Esophagus squamous epithelium (tissue), 5 donors: ENCODE data around the gene TMOD2. TPM values are rescaled to one million over a fixed set of nuclear protein-coding genes. Genes with fewer than 3 reads are reported as not detected.
A peak's percentile ranks its signal among the peaks of the same experiment; 100 is the strongest.

ENCODE experiments used
- DNase-seq: peaks from one replicate; lab custom pipeline; 2025; lab: John Stamatoyannopoulos, UW
- H3K27ac ChIP-seq, 4 donors: fragments of 200-600 bp; sonication (generic); one replicate each; pipeline ENCODE4 v1.5.1; 2016 to 2019; ENCODE audit warnings: mild to moderate bottlenecking in 1 of 4
- H3K27me3 ChIP-seq, 4 donors: fragments of 200-600 bp; sonication (generic); 1 replicate in 3 of 4; 2 replicates in 1 of 4; pipeline versions ENCODE4 v1.5.1 to v1.6.0; 2017 to 2021; ENCODE audit warnings: antibody characterized with exemption in 1 of 4
- H3K36me3 ChIP-seq, 3 donors: fragments of 200-600 bp; sonication (generic); one replicate each; pipeline ENCODE4 v1.5.1; 2016 to 2019
- H3K4me1 ChIP-seq, 3 donors: fragments of 200-600 bp; sonication (generic); one replicate each; pipeline ENCODE4 v1.5.1; 2017 to 2019
- H3K4me3 ChIP-seq, 4 donors: fragments of 200-600 bp; sonication (generic); 1 replicate in 3 of 4; 2 replicates in 1 of 4; pipeline ENCODE4 v1.5.1; 2016 to 2019; ENCODE audit warnings: mild to moderate bottlenecking in 2 of 4, moderate library complexity in 1 of 4
- H3K9me3 ChIP-seq, 3 donors: fragments of 200-600 bp; sonication (generic); one replicate each; pipeline ENCODE4 v1.5.1; 2016 to 2019
- CTCF ChIP-seq, 6 experiments: fragments of 450-650 bp in 4 of 6; fragments of 200-600 bp in 2 of 6; sonication (generic) in 2 of 6; IDR thresholded peaks; one replicate each; pipeline ENCODE4 v1.5.1; 2016 to 2019; ENCODE audit warnings: antibody characterized with exemption in 6 of 6, mild to moderate bottlenecking in 4 of 6, moderate library complexity in 4 of 6
- POLR2A ChIP-seq, 4 donors: fragments of 450-650 bp; IDR thresholded peaks; one replicate each; pipeline ENCODE4 v1.6.1; 2017; ENCODE audit warnings: antibody characterized with exemption in 4 of 4, mild to moderate bottlenecking in 4 of 4, moderate library complexity in 3 of 4
- WGBS, 2 donors: methylation state at CpG; one replicate each; pipeline ENCODE4 v1.1.5; 2018; 5-methylcytosine and 5-hydroxymethylcytosine counted together
- intact Hi-C: fragments of 100-400 bp; cut with DNase I; formaldehyde crosslinking; loops from one replicate; pipeline ENCODE4 v1.15.0; 2022
- total RNA-seq, 4 donors: library from RNA; depleted of rRNA; stranded (reverse); fragments of >200 nt; gene quantifications; one replicate each; pipeline ENCODE4 v1.1.0, GENCODE V29; 2016
- donor health status: DM: yes; HTN: yes; CAD: no.

The TMOD2 gene
- total RNA-seq, 4 donors from 2014 or later: 3.4 to 9.0 (median 4.8) TPM

GRCh38 chr15:51842852-51843737, 91.7 kb downstream of the TMOD2 start:
- H3K4me3 ChIP-seq: no peak overlapping the region
- intact Hi-C loops: no loop called here
- H3K9me3 ChIP-seq: no peaks in the 10 kb centered on the region
- peak overlapping the region; percentile 45 to 84 (median 64) for H3K27ac ChIP-seq
- 56 to 62% methylated on average over 6 of the region's 6 CpGs for WGBS, 2 donors
- TF ChIP-seq POLR2A (IDR thresholded peaks at IDR 0.05) (no peak), CTCF (IDR thresholded peaks at IDR 0.05) (no peak)
- no peak for DNase-seq
- peaks cover 21 to 98% (median 72%) of the 10 kb centered on the region in 3 donors for H3K4me1 ChIP-seq
- H3K36me3 ChIP-seq: no peaks in the 10 kb centered on the region
- H3K27me3 ChIP-seq: no peaks in the 10 kb centered on the region

- 67% methylated on average over 4 of the region's 4 CpGs for WGBS, 2 donors
- no peak overlapping the region for H3K4me3 ChIP-seq
- TF ChIP-seq POLR2A (IDR thresholded peaks at IDR 0.05): no peak
- no peak for TF ChIP-seq CTCF (IDR thresholded peaks at IDR 0.05)
- H3K36me3 ChIP-seq: no peaks in the 10 kb centered on the region
- H3K9me3 ChIP-seq: no peaks in the 10 kb centered on the region
- DNase-seq: no peak
- H3K4me1 ChIP-seq: peaks cover 27 to 99% (median 70%) of the 10 kb centered on the region in 3 donors
- intact Hi-C loops: no loop called here
- H3K27ac ChIP-seq: peak overlapping the region; percentile 22 to 84 (median 71)
- no peaks in the 10 kb centered on the region for H3K27me3 ChIP-seq
These were observed 93.5 kb downstream of the TMOD2 start for GRCh38 chr15:51844747-51845426.

GRCh38 chr15:51846066-51846462, 94.7 kb downstream of the TMOD2 start:
- H3K4me1 ChIP-seq: peaks cover 27 to 99% (median 70%) of the 10 kb centered on the region in 3 donors
- DNase-seq: no peak
- TF ChIP-seq CTCF (IDR thresholded peaks at IDR 0.05): no peak
- TF ChIP-seq POLR2A (IDR thresholded peaks at IDR 0.05): no peak
- peak overlapping the region in 1 of 4 donors; percentile 9 for H3K4me3 ChIP-seq
- no peaks in the 10 kb centered on the region for H3K9me3 ChIP-seq
- 32 to 36% methylated on average over 3 of the region's 3 CpGs for WGBS, 2 donors
- intact Hi-C loops: no loop called here
- peak overlapping the region; percentile 69 to 84 (median 74) for H3K27ac ChIP-seq
- no peaks in the 10 kb centered on the region for H3K27me3 ChIP-seq
- no peaks in the 10 kb centered on the region for H3K36me3 ChIP-seq

GRCh38 chr15:51846463-51847230, 95.2 kb downstream of the TMOD2 start:
- TF ChIP-seq POLR2A (IDR thresholded peaks at IDR 0.05): no peak
- peaks cover 27 to 94% (median 66%) of the 10 kb centered on the region in 3 donors for H3K4me1 ChIP-seq
- intact Hi-C loops: no loop called here
- H3K9me3 ChIP-seq: no peaks in the 10 kb centered on the region
- WGBS, 2 donors: 11 to 17% methylated on average over 3 of the region's 3 CpGs
- H3K4me3 ChIP-seq: peak overlapping the region in 1 of 4 donors; percentile 9
- DNase-seq: no peak
- peak overlapping the region; percentile 69 to 84 (median 74) for H3K27ac ChIP-seq
- H3K36me3 ChIP-seq: no peaks in the 10 kb centered on the region
- H3K27me3 ChIP-seq: no peaks in the 10 kb centered on the region

GRCh38 chr15:51848811-51849210, 97.4 kb downstream of the TMOD2 start:
- peaks cover 21 to 83% (median 44%) of the 10 kb centered on the region in 3 donors for H3K4me1 ChIP-seq
- H3K4me3 ChIP-seq: no peak overlapping the region
- 71 to 73% methylated on average over 3 of the region's 3 CpGs for WGBS, 2 donors
- intact Hi-C loops: no loop called here
- H3K9me3 ChIP-seq: no peaks in the 10 kb centered on the region
- no peak overlapping the region for H3K27ac ChIP-seq
- no peak for DNase-seq
- H3K27me3 ChIP-seq: no peaks in the 10 kb centered on the region
- TF ChIP-seq POLR2A (IDR thresholded peaks at IDR 0.05): no peak
- TF ChIP-seq CTCF (IDR thresholded peaks at IDR 0.05): no peak
- no peaks in the 10 kb centered on the region for H3K36me3 ChIP-seq
